ENCODE results near the gene AP1S3.
"Not testable (repeated sequence)": the region's sequence is repeated elsewhere in the genome, so short reads cannot be mapped to it uniquely, and the experiment has no call there.

AP1S3 gene

DNA sequence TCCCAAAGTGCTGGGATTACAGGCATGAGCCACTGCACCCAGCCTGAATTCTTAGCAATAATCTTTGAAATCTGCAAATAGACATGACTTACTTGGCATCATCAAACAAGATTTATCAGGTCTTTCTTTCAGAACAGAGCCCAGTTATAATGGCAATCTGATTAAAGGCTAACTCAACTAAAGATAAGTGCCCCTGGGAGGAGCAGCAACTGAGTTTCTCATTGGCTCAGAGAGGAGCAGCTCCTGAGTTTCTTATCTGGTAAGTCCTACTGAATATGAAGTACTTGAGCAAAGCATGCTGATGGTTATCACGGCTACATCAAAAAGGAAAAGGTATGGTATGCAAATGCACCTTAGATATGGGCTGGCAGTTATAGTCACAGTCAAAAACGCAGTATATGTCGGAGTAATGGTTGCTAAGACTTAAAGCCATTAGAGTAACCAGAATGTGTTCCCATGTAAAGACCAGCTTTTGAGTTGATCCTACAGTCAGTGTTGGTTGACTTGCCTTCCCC lies 15.0 kb upstream of the AP1S3 start:
- no peak for DNase-seq

DNA sequence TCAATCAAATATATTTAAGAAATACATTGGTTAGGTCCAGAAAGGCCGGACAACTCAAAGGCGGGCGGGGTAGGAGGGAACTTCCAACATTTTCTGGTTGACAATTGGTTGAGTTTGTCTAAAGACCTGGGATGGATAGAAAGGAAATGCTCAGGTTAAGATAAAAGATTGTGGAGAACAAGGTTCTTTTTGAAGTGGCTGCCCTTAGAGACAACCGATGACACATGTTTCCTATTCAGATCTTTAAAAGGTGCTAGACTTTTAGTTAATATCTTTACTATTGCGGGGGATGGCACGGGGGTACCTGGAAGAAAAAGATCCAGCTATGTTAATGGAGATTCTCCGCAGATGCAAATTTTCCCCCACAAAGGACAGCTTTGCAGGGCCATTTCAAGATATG lies 10.0 kb upstream of the AP1S3 start:
- DNase-seq: no peak

DNA sequence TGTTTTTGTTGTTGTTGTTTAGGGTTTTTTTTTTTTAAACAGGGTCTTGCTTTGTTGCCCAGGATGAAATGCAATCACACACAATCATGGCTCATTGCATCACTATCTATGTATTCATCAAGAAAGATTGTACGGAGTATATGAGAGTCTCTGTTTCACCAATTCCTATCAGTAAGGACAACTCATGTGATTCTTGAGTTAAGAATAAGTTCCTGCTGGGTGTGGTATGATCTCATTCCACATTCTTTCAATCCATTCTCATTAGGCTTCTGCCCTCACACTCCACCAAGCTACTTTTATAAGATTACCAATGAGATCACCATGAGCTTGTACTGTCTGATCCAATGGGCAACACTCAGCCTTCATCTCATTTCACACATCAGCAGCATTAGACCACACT lies 9.1 kb upstream of the AP1S3 start:
- DNase-seq: no peak

DNA sequence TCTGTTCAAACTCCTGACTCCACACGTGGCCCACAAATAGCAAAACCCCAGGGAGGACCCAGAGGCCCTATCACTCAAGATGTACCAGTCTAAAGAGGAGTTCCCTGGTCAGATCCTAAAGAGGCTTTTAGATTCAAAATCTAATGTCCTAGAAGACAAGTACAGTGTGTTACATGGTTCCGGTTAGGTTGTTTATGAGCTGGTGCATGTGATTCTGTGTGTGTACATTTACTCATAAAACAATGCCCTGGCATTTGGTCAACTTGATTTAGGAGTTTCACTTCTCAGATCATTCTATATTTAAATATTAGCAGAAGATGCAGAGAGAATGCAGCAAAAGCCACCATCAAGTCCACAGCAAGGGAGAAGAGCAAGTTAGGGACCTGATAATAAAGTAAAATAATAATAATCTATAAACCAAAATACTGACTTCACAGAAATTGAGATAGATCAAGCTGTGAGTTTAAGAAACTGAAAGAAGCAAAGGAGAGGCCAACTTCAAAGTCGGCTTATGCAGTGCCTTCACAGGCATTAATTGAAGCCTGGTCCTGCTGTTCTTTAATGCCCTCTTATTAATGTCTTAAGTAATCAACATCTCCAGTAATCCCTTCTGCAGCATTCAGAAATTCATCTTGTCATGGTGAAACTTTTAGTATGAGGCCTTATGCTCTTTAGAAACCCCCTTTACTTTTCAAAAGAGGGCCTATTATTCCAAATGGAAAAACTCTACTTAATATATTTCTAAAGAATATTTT lies 4.2 kb upstream of the AP1S3 start:
- DNase-seq: no peak

DNA sequence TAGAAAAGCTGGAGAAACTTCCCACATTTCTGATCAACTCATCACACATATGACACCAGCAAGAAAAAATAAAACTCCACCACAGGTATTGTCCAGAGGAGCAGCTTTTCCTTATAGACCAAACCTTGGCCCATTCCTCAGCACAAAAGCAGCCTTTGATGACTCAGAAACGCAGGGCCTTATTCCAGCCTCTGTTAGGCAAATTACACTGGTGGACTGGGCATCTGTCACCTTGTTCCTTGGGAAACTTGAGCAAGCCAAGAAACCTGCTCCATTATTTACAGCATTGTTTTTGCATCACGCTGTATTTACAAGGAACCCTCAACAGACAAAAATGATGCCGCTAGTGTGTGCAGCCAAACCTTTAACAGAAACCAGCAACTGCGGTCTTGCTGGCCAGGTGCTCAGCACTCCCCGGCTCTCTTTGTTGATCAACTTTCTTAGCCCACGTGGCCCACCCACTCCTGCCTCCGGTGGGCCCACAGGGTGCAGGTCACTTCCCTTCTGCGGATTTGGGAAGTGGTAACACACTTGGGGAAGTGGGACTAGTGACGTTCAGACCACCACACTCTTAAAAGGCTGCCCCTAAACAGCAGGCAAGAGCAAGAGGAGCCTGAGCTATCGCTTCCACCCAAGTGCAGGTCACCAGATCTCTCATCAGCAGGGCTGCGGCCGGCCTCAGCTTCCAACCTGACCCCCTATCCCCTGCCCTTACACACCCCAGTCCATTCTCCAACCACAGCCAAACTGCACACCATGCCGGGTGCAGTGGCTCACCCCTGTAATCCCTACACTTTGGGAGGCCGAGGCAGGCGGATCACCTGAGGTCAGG lies 1.5 kb downstream of the AP1S3 start:
- no peak for DNase-seq

DNA sequence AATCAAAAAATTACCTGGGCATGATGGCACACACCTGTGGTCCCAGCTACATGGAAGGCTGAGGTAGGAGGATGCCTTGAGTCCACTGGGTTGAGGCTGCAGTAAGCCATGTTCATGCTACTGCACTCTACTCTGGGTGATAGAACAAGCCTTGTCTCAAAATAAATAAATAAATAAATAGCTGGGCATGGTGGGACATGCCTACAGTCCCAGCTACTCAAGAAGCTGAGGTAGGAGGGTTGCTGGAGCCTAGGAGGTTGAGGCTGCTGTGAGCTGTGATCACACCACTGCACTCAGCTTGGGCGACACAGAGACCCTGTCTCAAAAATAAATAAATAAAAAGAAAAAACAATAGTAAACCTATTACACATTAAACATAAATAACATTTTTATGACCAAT lies 3.0 kb downstream of the AP1S3 start:
- DNase-seq: no peak

DNA sequence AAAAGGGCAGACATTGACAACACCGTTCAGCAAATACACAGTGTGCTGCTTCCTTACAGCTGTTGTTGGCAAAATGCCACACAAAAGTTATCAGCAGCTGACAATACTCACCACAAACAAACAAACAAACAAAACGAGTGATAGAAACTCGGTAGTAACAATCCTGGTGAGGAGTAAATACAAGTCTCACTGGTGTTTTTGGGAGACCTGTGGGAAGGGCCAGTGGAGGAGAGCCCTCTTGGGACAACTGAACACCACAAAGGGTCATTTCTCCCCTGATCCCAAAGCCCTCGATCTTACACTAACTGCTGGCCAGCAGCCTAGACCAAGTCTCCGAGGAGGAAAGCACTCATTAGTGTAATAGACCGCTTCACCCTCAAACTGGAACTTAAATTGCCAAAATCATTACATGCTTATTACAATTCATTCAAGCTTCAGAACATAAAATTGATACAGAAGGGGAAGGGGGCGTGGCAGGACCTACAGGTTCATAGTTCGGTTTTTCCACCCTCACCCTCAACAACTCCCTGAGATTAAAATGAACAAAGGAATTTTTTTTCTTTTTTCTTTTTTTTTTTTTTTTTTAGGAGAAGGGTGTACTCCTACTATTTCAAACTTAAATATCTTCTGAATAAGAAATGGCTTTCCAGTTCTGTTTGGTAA lies 5.0 kb downstream of the AP1S3 start:
- no peak for DNase-seq

DNA sequence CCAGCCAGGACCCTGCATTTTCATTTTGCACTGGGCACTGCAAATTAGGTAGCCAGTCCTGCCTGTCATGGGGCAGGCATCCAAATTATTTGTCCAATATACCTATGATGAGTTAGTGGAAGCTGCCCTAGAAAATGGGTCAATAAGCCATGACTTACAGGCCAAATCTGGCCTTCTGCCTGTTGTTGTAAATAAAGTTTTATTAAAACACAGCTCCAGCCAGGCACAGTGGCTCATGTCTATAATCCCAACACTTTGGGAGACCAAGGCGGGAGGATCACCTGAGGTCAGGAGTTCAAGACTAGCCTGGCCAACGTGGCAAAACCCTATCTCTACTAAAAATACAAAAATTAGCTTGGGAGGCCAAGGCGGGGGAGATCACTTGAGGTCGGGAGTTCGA lies 8.3 kb downstream of the AP1S3 start:
- no peak for DNase-seq

DNA sequence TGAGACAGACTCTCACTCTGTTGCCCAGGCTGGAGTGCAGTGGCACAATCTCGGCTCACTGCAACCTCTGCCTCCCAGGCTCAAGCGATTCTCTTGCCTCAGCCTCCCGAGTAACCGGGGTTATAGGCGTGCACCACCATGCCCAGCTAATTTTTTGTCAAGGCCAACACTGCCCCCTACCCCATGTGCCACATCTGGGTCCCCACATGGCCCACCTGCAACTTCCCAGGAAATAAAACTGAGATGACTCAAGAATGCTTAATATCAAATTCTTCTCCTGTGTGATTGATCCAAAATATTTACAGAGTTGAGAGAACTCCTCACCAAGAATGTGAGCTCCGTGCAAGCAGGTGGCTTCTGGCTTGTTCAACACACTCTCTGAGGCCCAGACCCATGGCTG lies 9.1 kb downstream of the AP1S3 start:
- no peak for DNase-seq

DNA sequence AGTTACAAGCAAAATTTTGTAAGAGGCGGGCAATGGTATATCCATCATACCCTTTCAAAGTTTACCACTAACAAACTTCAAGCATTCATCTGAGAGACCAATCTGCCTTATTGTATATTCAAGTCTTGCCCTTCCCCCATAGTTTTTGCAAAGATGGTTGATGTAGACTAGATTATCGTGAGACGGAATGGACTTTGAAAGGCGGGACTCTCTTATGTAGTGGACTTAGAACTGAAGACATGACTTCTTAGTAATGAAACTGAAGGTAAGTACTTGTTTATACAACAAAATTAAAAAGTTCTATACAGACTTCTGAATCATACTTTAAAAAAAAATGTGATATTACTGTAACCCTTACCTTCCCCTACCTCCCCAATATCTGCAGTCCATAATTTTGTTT lies 10.4 kb downstream of the AP1S3 start:
- DNase-seq: no peak

DNA sequence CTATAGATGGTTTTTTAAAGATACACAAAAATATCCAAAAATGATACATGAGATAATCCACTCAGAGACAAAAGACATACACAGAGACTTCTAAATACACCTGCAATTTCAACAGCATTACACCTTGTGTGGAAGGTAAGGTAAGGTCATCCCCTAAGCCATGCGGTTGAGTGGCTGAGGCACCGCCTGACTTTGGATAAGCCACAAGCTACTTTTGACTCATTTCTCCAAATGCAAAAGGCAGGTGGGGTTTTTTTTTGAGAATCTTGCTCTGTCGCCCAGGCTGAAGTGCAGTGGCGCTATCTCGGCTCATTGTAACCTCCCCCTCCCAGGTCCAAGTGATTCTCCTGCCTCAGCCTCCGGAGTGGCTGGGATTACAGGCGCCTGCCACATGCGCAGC lies 13.1 kb downstream of the AP1S3 start:
- no peak for DNase-seq

DNA sequence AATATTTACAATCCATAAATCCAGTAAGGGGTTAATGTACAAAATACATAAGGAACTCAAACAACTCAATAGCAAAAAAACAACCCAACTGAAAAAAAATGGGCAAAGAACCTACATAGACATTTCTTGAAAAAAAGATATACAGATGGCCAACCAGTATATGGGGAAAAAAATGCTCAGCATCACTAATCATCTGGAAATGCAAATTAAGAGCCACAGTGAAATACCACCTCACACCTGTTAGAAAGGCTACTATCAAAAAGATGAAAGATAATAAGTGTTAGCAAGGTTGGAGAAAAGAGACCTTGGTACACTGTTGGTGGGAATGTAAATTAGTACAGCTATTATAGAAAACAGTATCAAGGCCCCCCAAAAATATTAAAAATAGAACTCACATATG lies 14.6 kb downstream of the AP1S3 start:
- no peak for DNase-seq

DNA sequence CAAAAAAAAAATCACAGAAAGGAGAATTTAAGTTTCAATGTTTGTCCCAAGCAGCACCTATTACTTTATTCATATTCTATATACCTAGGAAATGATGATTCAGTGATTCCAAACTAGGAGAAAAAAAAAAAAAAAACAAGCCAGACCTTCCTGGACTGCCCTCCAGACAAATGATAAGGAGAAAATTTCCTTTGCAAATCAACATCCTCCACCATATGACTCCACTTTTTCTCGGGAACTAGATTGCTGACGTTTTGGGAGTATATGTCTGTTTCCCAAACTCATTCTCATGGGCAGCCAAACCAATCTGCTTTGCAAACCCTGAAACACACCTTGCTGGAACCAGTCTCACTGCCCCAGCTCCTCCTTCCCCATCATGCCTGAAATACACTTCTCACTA lies 16.8 kb downstream of the AP1S3 start:
- DNase-seq: no peak

DNA sequence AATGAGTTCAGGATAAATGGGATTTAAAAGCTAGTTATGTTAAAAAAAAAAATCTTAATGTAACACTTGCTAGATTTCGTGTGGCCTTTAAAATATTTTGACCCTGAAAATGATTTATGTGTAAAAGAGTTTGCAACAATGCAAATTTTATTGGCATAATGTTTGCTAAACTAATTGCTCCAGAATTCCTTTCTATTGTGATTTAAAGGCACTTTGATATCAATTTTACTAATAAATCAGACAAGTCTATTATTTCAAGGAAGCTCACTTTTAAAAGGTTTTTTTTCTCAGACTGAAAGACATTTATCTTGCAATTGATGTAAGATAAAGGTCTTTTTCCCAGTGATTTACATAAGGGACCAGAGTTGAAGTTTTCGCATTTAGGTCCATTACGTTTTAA lies 17.5 kb downstream of the AP1S3 start:
- DNase-seq: no peak

DNA sequence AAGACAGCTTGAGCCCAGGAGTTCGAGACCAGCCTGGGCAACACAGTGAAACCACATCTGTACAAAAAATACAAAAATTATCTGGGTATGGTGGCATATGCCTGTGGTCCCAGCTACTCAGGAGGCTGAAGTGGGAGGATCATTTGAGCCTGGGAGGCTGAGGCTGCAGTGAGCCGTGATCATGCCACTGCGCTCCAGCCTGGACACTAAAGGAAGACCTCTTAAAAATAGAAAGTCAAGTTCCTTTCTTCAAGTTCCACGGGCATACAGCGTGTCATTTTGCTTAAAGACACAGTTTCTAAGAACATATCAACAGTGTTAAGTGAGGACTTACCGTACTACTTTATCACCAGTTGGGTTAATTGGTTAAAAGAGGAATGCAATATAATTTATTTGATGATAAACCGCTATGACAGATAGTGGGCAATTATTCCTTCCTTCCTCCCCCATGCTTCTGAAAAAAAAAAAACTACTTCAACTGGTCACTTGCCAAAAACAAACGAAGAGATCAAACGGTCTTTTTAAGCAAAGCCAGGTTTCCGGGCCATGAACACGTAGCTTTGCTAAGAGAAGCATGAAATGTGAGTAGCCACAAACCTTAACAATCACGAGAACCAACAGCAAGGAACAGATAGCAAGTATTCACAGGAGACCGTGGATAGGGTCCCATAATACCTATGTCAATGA lies 21.4 kb downstream of the AP1S3 start:
- no peak for DNase-seq

DNA sequence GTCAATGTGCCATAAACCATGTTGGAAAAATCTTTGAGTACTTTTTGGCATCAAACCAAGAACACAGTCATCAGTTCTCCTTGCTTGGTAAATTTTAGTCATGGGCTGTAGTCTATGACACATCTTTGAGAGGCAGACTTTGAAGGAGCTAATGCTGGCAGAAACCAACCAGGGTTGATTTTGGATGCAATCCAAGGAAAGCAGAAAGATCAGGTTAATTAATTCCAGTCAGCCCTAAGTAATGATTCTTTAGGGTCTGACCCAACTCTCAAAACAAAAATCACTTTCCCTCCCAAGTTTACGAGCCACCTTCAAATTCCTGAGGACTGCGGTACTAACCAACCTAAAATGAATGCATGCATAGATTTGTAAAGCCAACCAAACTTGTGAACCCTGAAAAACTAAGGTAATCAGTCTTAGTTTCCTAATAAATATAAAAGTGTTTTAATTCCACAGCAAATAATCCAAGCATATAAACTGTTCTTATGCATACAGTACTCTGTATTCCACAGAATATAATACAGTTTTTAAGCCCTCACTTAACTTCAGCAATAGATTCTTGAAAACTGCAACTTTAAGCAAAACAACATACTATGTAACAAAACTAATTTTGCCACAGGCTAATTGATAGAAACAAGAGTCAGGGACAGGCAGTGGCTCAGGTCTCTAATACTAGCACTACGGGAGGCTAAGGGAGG lies 22.0 kb downstream of the AP1S3 start:
- DNase-seq: no peak

DNA sequence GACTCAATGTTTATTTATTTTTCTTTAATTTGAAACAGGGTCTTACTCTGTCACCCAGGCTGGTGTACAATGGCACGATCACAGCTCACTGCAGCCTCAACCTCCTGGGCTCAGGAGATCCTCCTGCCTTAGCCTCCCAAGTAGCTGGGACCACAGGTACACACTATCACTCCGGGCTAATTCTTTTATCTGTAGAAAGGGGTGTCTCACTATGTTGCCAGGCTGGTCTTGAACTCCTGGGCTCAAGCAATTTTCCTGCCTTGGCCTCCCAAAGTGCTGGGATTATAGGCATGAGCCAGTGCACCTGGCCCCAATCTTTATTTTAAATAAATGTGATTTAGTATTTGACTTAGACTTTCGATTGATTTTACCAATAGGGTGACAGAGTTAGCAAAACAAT lies 22.6 kb downstream of the AP1S3 start:
- not testable (repeated sequence) for DNase-seq

DNA sequence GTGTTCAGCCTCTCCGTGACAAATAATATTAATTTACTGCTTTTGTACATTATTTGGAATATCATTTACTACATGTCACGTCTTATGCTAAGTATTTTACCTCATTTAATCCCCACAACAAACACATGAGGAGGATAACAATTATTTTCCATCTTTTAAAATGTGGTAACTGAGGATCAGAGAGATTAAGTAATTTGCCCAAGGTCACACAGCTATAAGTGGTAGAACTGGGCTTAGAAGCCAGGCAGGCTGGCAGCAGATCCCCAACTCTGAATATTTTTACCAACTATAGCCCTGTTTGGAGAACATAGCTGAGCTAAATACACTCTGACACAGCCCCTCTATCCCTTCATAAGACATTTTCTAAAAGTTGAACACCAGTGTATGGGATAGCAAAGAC lies 24.1 kb downstream of the AP1S3 start:
- DNase-seq: no peak

DNA sequence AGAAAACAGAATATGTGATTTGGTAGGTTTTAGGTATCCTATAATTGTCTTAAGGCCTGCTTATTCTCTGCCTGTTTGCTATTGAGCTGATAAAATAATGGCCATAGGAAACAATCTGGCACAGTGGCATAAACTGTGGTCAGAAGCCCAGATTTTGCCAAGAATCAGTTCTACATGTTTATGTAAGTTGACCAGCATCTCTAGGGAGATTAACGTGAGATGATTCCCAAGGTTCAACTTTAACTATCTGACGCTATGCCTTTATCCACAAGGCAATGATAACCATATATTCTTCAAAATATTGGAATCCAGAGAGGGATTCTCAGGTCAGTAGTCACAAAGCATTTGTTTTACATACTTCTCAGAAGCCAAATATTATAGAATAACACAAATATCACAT lies 25.6 kb downstream of the AP1S3 start:
- DNase-seq: no peak

DNA sequence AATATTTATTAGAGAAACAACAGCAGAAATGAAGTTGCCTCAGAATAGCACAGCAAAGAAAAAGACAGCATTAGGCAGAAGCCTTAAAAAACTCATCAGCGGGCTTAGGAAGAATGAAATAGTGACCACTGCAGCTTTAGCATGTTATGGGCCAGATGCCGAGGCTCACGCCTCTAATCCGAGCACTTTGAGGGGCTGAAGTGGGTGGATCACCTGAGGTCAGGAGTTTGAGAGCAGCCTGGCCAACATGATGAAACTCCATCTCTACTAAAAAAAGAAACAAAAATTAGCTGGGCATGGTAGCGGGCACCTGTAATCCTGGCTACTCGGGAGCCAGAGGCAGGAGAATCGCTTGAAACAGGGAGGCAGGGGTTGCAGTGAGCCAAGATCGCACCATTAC lies 32.4 kb downstream of the AP1S3 start:
- no peak for DNase-seq

DNA sequence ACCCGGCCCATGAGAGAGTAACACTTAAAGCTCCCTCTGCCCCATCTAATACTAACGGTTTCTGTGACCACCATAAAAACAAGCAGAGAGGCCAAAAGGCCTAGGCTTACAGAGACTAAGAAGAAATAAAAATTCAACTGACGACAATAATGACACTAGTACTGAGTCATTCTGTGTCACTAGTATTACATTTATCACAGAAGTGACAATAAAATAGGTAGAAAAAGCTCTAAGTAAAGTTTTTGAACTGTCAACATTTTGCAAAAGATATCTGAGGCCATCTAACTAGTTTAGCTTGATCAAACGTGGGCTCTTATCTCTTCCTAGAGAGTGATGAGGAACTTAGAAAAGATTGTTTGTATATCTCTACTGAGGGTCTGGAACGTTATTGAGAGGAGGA lies 35.6 kb downstream of the AP1S3 start:
- no peak for DNase-seq

DNA sequence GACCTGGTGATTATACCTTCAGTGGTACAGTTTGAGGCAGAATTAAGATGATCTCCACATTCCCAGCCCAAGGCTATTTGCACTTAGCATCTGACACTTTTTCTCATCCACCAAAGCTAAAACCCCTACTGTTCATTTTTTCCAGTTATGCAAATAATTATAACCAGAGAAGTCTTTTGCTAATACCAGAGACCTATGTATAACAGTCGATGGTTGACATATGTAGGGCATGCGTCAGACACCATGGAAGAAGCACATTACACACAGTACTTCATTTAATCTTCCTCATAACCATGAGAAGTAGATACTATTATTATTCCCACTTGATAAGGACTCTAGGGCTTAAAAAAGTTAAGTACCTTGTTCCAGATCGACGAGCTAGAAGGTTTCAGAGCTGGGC lies 36.5 kb downstream of the AP1S3 start:
- DNase-seq: no peak
